ENCODE results near the gene ASTN2.

- TF ChIP-seq CTCF (IDR thresholded peaks at IDR 0.05) (no peak), EP300 (IDR thresholded peaks at IDR 0.05) (no peak), POLR2A (IDR thresholded peaks at IDR 0.05) (no peak)
Observed at GRCh38 chr9:117135501-117136098, 279.3 kb downstream of the ASTN2 start.
